T-helper 17 cell (primary cell): ENCODE data around the gene FAM110A. TPM values are rescaled to one million over a fixed set of nuclear protein-coding genes. Genes with fewer than 3 reads are reported as not detected.

Experiments
- ATAC-seq: fragments of 150-1000 bp; cut with Tn5 transposase; 2 replicates; pipeline ENCODE4 v1.10.0; 2021; ENCODE audit warnings: mild to moderate bottlenecking, moderate library complexity
- DNase-seq, 3 donors: peaks; one replicate each; pipeline versions ENCODE4 v3.0.0 to v3.0.0-alpha.2; 2020 to 2021
- H3K9me3 ChIP-seq: one replicate; pipeline ENCODE4 v1.7.0; 2013; ENCODE audit warnings: low read length, mild to moderate bottlenecking; ENCODE audit not compliant: control insufficient read depth, poor library complexity, severe bottlenecking
- H3K27ac Mint-ChIP-seq: one replicate; pipeline ENCODE4 v1.8.0; 2022; ENCODE audit warnings: mild to moderate bottlenecking, moderate library complexity, mixed read lengths
- H3K27me3 Mint-ChIP-seq: one replicate; pipeline ENCODE4 v1.8.0; 2022; ENCODE audit warnings: mixed read lengths
- H3K36me3 Mint-ChIP-seq: one replicate; pipeline ENCODE4 v1.8.0; 2022; ENCODE audit warnings: low read depth, mixed read lengths
- H3K4me1 Mint-ChIP-seq: one replicate; pipeline ENCODE4 v1.8.0; 2022; ENCODE audit warnings: mild to moderate bottlenecking, mixed read lengths
- H3K4me3 Mint-ChIP-seq: one replicate; pipeline ENCODE4 v1.8.0; 2022; ENCODE audit warnings: mild to moderate bottlenecking, moderate library complexity, mixed read lengths
- total RNA-seq, 4 donors: library from RNA in 2 of 4; stranded (reverse) in 2 of 4; gene quantifications; one replicate each; pipeline ENCODE4 v1.2.3 and lab custom pipeline; 2022 to 2026

The FAM110A gene
- total RNA-seq, 2 donors from 2014 or later: 14.1 to 35.1 TPM

DNA sequence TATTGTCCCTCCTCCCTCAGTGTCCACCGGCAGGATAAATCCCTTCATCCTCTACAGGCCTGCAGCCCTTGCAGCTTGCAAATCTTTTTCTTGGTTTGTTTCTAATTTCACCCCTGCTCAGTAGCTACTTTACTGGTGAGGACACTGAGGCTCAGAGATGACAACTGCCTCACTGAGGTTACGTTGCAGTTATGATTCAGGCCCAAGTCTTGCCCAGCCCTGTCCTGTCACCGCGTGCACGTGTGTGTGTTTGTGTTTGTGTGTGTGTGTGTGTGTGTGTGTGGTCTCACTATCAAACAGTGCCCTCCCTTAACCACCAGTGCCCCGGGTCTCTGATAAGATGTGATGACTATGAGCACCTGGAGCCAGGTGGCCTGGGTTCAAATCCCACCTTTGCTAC is 21.1 kb downstream of the FAM110A start:
- ATAC-seq (no peak), DNase-seq (no peak)
- no peaks in the 10 kb centered on the region for H3K9me3 ChIP-seq
- no peak overlapping the region for H3K4me3 Mint-ChIP-seq
- peaks cover 4% of the 10 kb centered on the region for H3K36me3 Mint-ChIP-seq
- peaks cover 42% of the 10 kb centered on the region for H3K4me1 Mint-ChIP-seq
- H3K27ac Mint-ChIP-seq: no peak overlapping the region
- no peaks in the 10 kb centered on the region for H3K27me3 Mint-ChIP-seq

- H3K9me3 ChIP-seq: no peaks in the 10 kb centered on the region
- H3K36me3 Mint-ChIP-seq: peaks cover 4% of the 10 kb centered on the region
- no peak for DNase-seq
- H3K4me3 Mint-ChIP-seq: no peak overlapping the region
- no peak for ATAC-seq
- H3K27me3 Mint-ChIP-seq: no peaks in the 10 kb centered on the region
- H3K4me1 Mint-ChIP-seq: peaks cover 46% of the 10 kb centered on the region
- no peak overlapping the region for H3K27ac Mint-ChIP-seq
Measured at GRCh38 chr20:855466-856360, 22.2 kb downstream of the FAM110A start.

DNA sequence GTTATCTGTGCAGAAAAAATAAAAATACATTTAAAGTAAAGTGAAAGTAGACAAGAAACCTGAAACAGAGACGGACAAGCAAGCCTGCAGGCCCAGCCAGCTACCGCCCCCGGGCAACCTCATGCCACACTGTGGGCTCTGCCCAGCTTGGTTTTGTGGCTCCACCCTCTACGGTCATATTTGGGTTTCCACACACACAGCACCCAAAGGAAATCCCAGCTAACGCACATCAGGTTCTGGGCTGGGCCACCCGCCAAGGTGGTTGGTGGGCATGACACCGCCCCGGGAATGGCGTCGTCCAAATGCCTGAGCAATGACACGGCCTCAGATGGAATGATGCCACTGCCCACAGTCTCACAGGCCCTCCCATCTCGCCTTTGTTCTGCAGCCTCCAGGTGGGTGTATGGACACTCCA is 22.9 kb downstream of the FAM110A start:
- DNase-seq (peak in 1 of 3 donors; percentile 18), ATAC-seq (peak; percentile 88)
- Mint-ChIP-seq H3K27ac (peak overlapping the region; percentile 59), H3K27me3 (no peaks in the 10 kb centered on the region), H3K36me3 (peaks cover 4% of the 10 kb centered on the region), H3K4me1 (peaks cover 46% of the 10 kb centered on the region), H3K4me3 (peak overlapping the region; percentile 50)
- no peaks in the 10 kb centered on the region for H3K9me3 ChIP-seq

DNA sequence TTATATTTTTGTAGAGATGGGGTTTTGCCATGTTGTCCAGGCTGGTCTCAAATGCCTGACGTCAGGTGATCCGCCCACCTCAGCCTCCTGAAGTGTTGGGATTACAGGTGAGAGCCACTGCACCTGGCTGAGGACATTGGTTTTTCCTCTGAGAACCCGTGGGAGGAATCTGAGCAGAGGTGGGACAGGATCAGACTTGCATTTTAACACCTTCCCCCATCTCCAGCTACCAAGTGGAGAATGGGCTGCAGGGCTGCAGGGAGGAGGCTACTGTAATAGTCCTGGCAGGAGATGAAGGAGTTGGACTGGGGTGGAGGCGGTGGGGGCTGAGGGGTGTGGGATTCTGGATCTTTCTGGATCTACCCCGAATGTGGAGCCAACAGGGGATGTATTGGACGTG is 24.5 kb downstream of the FAM110A start:
- no peak for DNase-seq
- ATAC-seq: no peak
- H3K9me3 ChIP-seq: no peaks in the 10 kb centered on the region
- no peaks in the 10 kb centered on the region for H3K27me3 Mint-ChIP-seq
- no peak overlapping the region for H3K4me3 Mint-ChIP-seq
- peaks cover 40% of the 10 kb centered on the region for H3K4me1 Mint-ChIP-seq
- H3K36me3 Mint-ChIP-seq: no peaks in the 10 kb centered on the region
- H3K27ac Mint-ChIP-seq: peak overlapping the region; percentile 34

GRCh38 chr20:859751-860231 is 26.3 kb downstream of the FAM110A start:
- H3K27me3 Mint-ChIP-seq: no peaks in the 10 kb centered on the region
- no peak overlapping the region for H3K4me3 Mint-ChIP-seq
- no peaks in the 10 kb centered on the region for H3K9me3 ChIP-seq
- DNase-seq (no peak), ATAC-seq (no peak)
- H3K36me3 Mint-ChIP-seq: no peaks in the 10 kb centered on the region
- peak overlapping the region; percentile 27 for H3K27ac Mint-ChIP-seq
- peaks cover 32% of the 10 kb centered on the region for H3K4me1 Mint-ChIP-seq

GRCh38 chr20:860891-861290 is 27.4 kb downstream of the FAM110A start:
- no peaks in the 10 kb centered on the region for H3K27me3 Mint-ChIP-seq
- H3K9me3 ChIP-seq: no peaks in the 10 kb centered on the region
- no peak for ATAC-seq
- H3K36me3 Mint-ChIP-seq: no peaks in the 10 kb centered on the region
- H3K27ac Mint-ChIP-seq: no peak overlapping the region
- H3K4me1 Mint-ChIP-seq: peaks cover 32% of the 10 kb centered on the region
- no peak overlapping the region for H3K4me3 Mint-ChIP-seq
- no peak for DNase-seq

- Mint-ChIP-seq H3K27ac (peak overlapping the region; percentile 63), H3K36me3 (no peaks in the 10 kb centered on the region), H3K4me3 (no peak overlapping the region), H3K27me3 (no peaks in the 10 kb centered on the region), H3K4me1 (peaks cover 3% of the 10 kb centered on the region)
- DNase-seq: no peak
- no peak for ATAC-seq
- H3K9me3 ChIP-seq: no peaks in the 10 kb centered on the region
Measured at GRCh38 chr20:865440-865839, 31.9 kb downstream of the FAM110A start.

DNA sequence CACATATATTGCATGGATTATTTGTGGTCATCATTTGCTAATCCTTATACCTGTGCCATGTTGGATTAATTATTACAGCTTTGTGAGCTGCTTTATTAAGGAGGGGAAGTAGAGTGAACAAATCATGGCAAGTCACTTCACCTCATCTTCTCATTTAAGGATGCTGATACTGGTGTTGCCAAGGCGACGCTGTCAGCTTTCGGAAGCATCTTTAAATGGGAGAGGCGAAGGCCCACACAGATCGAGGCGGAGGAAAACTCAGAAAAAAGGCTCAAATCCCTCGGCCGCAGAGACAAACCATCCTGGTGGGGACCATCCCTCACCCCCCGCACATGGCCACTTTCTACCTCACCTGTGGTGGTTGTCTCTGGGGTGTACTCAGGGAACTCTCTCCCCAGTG is 34.8 kb downstream of the FAM110A start:
- peaks cover 5% of the 10 kb centered on the region for H3K4me1 Mint-ChIP-seq
- no peaks in the 10 kb centered on the region for H3K36me3 Mint-ChIP-seq
- no peak overlapping the region for H3K4me3 Mint-ChIP-seq
- ATAC-seq (no peak), DNase-seq (no peak)
- no peaks in the 10 kb centered on the region for H3K9me3 ChIP-seq
- H3K27ac Mint-ChIP-seq: no peak overlapping the region
- no peaks in the 10 kb centered on the region for H3K27me3 Mint-ChIP-seq

DNA sequence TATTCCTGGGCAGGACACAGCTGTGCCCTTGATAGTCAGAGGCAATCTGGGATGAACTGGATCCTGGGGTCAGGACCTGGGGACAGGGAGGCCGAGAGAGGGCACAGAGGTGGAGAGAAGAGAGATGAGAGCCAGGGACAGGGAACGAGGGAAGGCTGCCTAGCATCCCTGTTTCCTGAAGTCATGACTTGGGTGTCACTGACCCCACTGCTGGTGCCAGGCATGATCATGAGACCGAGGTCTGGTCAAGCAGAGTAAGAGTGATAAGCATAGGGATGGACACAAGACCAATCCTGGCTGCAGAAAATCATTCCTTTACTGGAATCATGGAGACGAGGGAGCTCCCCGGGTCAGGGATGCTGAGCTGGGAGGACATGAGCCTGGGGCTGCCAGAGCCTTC is 36.1 kb downstream of the FAM110A start:
- Mint-ChIP-seq H3K27me3 (no peaks in the 10 kb centered on the region), H3K4me1 (peaks cover 8% of the 10 kb centered on the region), H3K27ac (peak overlapping the region; percentile 59), H3K36me3 (no peaks in the 10 kb centered on the region), H3K4me3 (no peak overlapping the region)
- ATAC-seq: no peak
- DNase-seq: no peak
- no peaks in the 10 kb centered on the region for H3K9me3 ChIP-seq

DNA sequence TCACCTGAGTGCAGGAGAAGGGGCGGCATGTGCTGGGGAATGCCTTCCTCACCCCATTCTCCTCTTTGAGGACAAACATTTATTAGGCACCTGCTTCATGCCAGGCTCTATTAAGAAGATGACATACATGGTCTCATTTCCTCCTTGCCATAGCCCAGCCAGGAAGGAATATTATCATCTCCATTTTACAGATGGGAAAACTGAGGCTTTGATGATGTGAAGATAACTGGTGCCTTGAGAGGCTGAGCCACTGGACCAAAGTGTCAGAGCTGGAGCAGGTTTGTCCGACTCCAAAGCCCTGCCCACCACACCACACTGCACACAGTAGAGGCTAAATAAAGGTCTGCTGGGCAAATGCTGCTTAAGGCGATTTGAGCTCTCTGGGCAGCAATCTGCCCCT is 37.2 kb downstream of the FAM110A start:
- Mint-ChIP-seq H3K27ac (no peak overlapping the region), H3K27me3 (no peaks in the 10 kb centered on the region), H3K36me3 (no peaks in the 10 kb centered on the region), H3K4me3 (no peak overlapping the region), H3K4me1 (peaks cover 8% of the 10 kb centered on the region)
- no peaks in the 10 kb centered on the region for H3K9me3 ChIP-seq
- DNase-seq: no peak
- ATAC-seq: no peak

- no peak for ATAC-seq
- Mint-ChIP-seq H3K36me3 (no peaks in the 10 kb centered on the region), H3K4me1 (peaks cover 8% of the 10 kb centered on the region), H3K27me3 (no peaks in the 10 kb centered on the region), H3K27ac (no peak overlapping the region), H3K4me3 (no peak overlapping the region)
- DNase-seq: no peak
- no peaks in the 10 kb centered on the region for H3K9me3 ChIP-seq
Measured at GRCh38 chr20:871436-871835, 37.9 kb downstream of the FAM110A start.

DNA sequence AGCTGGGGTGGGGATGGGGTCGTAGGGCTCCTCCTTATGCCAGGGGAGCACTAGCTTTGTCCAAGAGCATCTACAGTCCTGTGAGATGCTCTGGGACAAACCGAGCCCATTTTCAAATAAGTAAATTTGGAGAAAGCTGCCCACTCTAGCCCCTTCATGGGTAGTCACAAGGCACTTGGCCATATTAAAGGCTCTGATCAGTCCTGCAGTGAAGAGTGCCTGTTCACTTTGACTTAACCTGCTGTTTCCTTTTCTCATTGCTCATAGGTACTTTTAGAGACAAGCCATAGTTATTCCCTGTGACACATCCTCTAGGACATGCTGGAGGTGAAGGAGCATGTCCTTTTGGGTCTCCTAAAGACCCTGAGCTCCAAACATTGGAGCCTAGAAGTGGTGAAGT is 38.4 kb downstream of the FAM110A start:
- Mint-ChIP-seq H3K4me3 (no peak overlapping the region), H3K36me3 (no peaks in the 10 kb centered on the region), H3K27me3 (no peaks in the 10 kb centered on the region), H3K27ac (no peak overlapping the region), H3K4me1 (peaks cover 8% of the 10 kb centered on the region)
- DNase-seq (no peak), ATAC-seq (no peak)
- no peaks in the 10 kb centered on the region for H3K9me3 ChIP-seq

- ATAC-seq (no peak), DNase-seq (no peak)
- H3K27ac Mint-ChIP-seq: no peak overlapping the region
- H3K4me3 Mint-ChIP-seq: no peak overlapping the region
- H3K4me1 Mint-ChIP-seq: peaks cover 8% of the 10 kb centered on the region
- no peaks in the 10 kb centered on the region for H3K9me3 ChIP-seq
- no peaks in the 10 kb centered on the region for H3K27me3 Mint-ChIP-seq
- H3K36me3 Mint-ChIP-seq: no peaks in the 10 kb centered on the region
Measured at GRCh38 chr20:872855-873520, 39.5 kb downstream of the FAM110A start.
